OCI-LY1 (cell line): ENCODE data around the gene NAV2.

Experiments used
- H2AFZ ChIP-seq: fragments of 200-600 bp; sonication (generic), shearing (Covaris generic); 2 replicates; pipeline ENCODE4 v1.6.0; 2014; ENCODE audit warnings: antibody characterized with exemption, mild to moderate bottlenecking, low read length
- H3F3A ChIP-seq: fragments of 200-600 bp; sonication (generic), shearing (Covaris generic); 2 replicates; pipeline ENCODE4 v1.6.0; 2014; ENCODE audit warnings: mild to moderate bottlenecking, antibody characterized with exemption, low read length, moderate library complexity; ENCODE audit not compliant: insufficient read depth
- H3K27ac ChIP-seq: fragments of 200-600 bp; sonication (generic); 2 replicates; pipeline ENCODE4 v1.5.1; 2014; ENCODE audit warnings: low read length, mixed run types, mild to moderate bottlenecking, low read depth; ENCODE audit not compliant: poor library complexity, severe bottlenecking
- H3K27me3 ChIP-seq: fragments of 200-600 bp; sonication (generic); 2 replicates; pipeline ENCODE4 v1.6.0; 2014; ENCODE audit warnings: antibody characterized with exemption, mild to moderate bottlenecking, low read length, moderate library complexity; ENCODE audit not compliant: insufficient read depth
- H3K36me3 ChIP-seq: fragments of 200-600 bp; sonication (generic); 2 replicates; pipeline ENCODE4 v1.6.1; 2014; ENCODE audit warnings: mild to moderate bottlenecking, antibody characterized with exemption, low read length, moderate library complexity, mixed read lengths; ENCODE audit not compliant: insufficient read depth
- H3K4me1 ChIP-seq: fragments of 200-600 bp; sonication (generic); 2 replicates; pipeline ENCODE4 v1.5.1; 2014; ENCODE audit warnings: mild to moderate bottlenecking, low read length, moderate library complexity; ENCODE audit not compliant: insufficient read depth, severe bottlenecking
- H3K4me2 ChIP-seq: fragments of 200-600 bp; sonication (generic), shearing (Covaris generic); 2 replicates; pipeline ENCODE4 v1.6.1; 2014; ENCODE audit warnings: low read length
- H3K4me3 ChIP-seq: fragments of 200-600 bp; sonication (generic); 2 replicates; pipeline ENCODE4 v1.5.1; 2014; ENCODE audit warnings: low read length, low read depth, mild to moderate bottlenecking, mixed read lengths; ENCODE audit not compliant: poor library complexity, severe bottlenecking
- H3K79me2 ChIP-seq: fragments of 200-600 bp; shearing (Covaris generic); 2 replicates; pipeline ENCODE4 v1.6.1; 2016; ENCODE audit warnings: mixed run types, low read length, mixed read lengths; ENCODE audit not compliant: insufficient read depth
- H3K9ac ChIP-seq: fragments of 200-600 bp; sonication (generic), shearing (Covaris generic); 2 replicates; pipeline ENCODE4 v1.6.1; 2014; ENCODE audit warnings: mild to moderate bottlenecking, low read length, mixed read lengths
- H3K9me2 ChIP-seq: fragments of 200-600 bp; sonication (generic), shearing (Covaris generic); 2 replicates; pipeline ENCODE4 v1.6.1; 2014; ENCODE audit warnings: low read depth, mild to moderate bottlenecking, low read length, mixed read lengths
- H3K9me3 ChIP-seq: fragments of 200-600 bp; shearing (Covaris generic); 2 replicates; pipeline ENCODE4 v1.6.1; 2014; ENCODE audit warnings: low read length, mixed read lengths
- H4K20me1 ChIP-seq: fragments of 200-600 bp; sonication (generic), shearing (Covaris generic); 2 replicates; pipeline ENCODE4 v1.6.0; 2016; ENCODE audit warnings: mild to moderate bottlenecking, low read length; ENCODE audit not compliant: insufficient read depth
- CTCF ChIP-seq: fragments of 200-600 bp; sonication (generic), shearing (Covaris generic); IDR thresholded peaks from 2 replicates; pipeline ENCODE4 v1.5.1; 2017; ENCODE audit warnings: mild to moderate bottlenecking, antibody characterized with exemption, low read length, moderate library complexity, mixed read lengths
- EZH2 ChIP-seq: fragments of 200-600 bp; sonication (generic), shearing (Covaris generic); IDR thresholded peaks from 2 replicates; pipeline ENCODE4 v1.8.0; 2017; ENCODE audit warnings: borderline replicate concordance, mixed run types, mild to moderate bottlenecking, antibody characterized with exemption, low read length, moderate library complexity, mixed read lengths

NAV2 gene

GRCh38 chr11:19753451-19754106 lies 40.9 kb downstream of the NAV2 start:
- H3F3A ChIP-seq = no peaks in the 10 kb centered on the region
- TF ChIP-seq EZH2 = no peak
- TF ChIP-seq CTCF = no peak
- H2AFZ ChIP-seq = no peak overlapping the region
- H3K4me2 ChIP-seq = no peak overlapping the region
- no peaks in the 10 kb centered on the region for H3K79me2 ChIP-seq
- no peak overlapping the region for H3K9ac ChIP-seq
- H3K9me3 ChIP-seq = no peaks in the 10 kb centered on the region
- no peak overlapping the region for H3K4me3 ChIP-seq
- H3K27ac ChIP-seq = no peak overlapping the region
- no peaks in the 10 kb centered on the region for H3K9me2 ChIP-seq
- H3K4me1 ChIP-seq = no peaks in the 10 kb centered on the region
- no peaks in the 10 kb centered on the region for H4K20me1 ChIP-seq
- no peaks in the 10 kb centered on the region for H3K36me3 ChIP-seq
- H3K27me3 ChIP-seq = no peaks in the 10 kb centered on the region

DNA sequence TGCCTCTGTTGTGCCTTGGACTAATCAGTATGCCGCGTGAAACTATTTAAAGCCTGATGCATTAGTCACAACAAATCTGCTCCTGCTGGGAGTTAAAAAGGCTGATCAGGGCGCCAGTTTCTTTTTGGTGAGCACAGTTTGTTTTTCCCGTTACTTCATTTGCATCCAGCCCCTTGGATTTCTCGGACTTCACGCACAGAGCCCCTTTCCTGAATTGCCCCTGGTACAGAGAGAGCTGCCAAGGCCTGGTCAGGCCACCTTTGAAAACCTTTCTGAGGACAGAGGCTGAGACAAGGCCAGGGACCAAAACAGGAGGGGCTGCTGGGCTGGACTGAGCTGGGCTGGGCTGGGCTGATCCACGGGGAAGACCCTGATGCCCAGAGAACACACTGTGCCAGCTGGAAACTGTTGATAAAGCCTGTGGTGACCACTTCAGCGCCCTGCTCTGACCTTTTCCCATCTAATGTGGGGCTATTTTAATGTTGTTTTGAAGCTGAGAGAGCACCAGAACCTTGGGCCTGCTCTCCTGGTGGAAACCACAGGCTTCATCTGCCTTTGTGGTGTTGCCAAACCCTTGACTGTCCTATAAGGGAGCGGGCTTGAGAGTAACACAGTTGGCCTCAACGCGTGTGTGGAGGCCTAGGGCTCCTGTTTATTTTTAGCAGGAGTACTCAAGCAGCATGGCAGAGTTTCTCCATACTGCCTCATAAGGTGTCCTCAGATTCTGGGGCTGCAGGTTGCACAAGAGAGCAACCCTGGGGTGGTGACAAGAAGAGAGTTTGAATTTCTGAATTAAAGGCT lies 44.2 kb downstream of the NAV2 start:
- Histone ChIP-seq H3K79me2 (no peaks in the 10 kb centered on the region), H3K9ac (no peak overlapping the region)

DNA sequence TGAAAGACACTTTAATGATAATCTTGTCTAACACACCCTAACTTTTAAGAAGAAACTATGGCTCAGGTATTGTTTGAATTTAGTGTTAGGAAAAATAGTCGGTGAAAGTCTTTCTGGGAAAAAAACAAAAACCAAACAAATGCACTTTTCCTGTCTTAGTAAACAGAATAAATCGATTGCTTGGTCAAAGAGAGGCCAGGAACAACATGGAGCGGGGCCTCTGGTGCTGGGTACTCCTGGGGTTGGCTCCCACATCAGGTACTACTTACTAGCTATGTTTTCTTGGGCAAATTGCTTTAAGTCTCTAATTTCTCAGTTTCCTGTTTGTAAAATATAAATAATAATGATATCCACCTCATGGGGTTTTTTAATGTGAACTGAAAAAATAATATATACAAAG lies 46.8 kb downstream of the NAV2 start:
- no peaks in the 10 kb centered on the region for H3K9me3 ChIP-seq
- no peaks in the 10 kb centered on the region for H4K20me1 ChIP-seq
- H3K79me2 ChIP-seq = no peaks in the 10 kb centered on the region
- TF ChIP-seq CTCF (no peak), EZH2 (no peak)
- H3F3A ChIP-seq = no peaks in the 10 kb centered on the region
- H3K9me2 ChIP-seq = no peaks in the 10 kb centered on the region
- no peak overlapping the region for H3K4me3 ChIP-seq
- H3K27ac ChIP-seq = no peak overlapping the region
- no peaks in the 10 kb centered on the region for H3K27me3 ChIP-seq
- no peaks in the 10 kb centered on the region for H3K36me3 ChIP-seq
- no peak overlapping the region for H2AFZ ChIP-seq
- no peak overlapping the region for H3K4me2 ChIP-seq
- H3K4me1 ChIP-seq = no peaks in the 10 kb centered on the region
- no peak overlapping the region for H3K9ac ChIP-seq

More for the DNA sequence above, 44.2 kb downstream of the NAV2 start:
- no peak overlapping the region for H3K27ac ChIP-seq
- TF ChIP-seq CTCF (no peak), EZH2 (no peak)
- no peaks in the 10 kb centered on the region for H3K27me3 ChIP-seq
- no peak overlapping the region for H3K4me2 ChIP-seq
- H3K36me3 ChIP-seq = no peaks in the 10 kb centered on the region
- H3K4me1 ChIP-seq = no peaks in the 10 kb centered on the region
- H3K4me3 ChIP-seq = no peak overlapping the region
- no peaks in the 10 kb centered on the region for H3K9me3 ChIP-seq
- H2AFZ ChIP-seq = no peak overlapping the region
- no peaks in the 10 kb centered on the region for H3F3A ChIP-seq
- H3K9me2 ChIP-seq = no peaks in the 10 kb centered on the region
- no peaks in the 10 kb centered on the region for H4K20me1 ChIP-seq
